ENCODE results near the gene MT4.
"Not testable (repeated sequence)": the region's sequence is repeated elsewhere in the genome, so short reads cannot be mapped to it uniquely, and the experiment has no call there.

The MT4 gene

DNA sequence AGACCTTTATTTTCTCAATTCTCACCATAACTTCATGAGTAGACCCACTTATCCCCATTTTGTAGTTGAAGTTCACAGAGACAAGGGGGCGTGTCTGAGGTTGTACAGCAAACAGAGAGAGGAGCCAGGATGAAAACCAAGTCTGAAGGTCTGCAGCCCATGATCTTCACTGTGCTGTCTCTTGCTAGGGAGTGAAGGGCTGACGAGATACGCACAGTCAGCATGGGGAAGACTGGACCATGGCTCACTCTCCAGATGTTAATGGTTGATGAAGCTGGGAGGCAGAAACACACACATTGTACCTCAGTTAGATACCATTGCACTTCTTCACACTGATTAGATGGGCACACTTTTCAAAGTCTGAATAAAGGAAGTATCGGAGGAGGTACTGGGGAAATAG, 5.8 kb upstream of the MT4 start:
- no peak for DNase-seq (ENCODE audit: low spot score)

DNA sequence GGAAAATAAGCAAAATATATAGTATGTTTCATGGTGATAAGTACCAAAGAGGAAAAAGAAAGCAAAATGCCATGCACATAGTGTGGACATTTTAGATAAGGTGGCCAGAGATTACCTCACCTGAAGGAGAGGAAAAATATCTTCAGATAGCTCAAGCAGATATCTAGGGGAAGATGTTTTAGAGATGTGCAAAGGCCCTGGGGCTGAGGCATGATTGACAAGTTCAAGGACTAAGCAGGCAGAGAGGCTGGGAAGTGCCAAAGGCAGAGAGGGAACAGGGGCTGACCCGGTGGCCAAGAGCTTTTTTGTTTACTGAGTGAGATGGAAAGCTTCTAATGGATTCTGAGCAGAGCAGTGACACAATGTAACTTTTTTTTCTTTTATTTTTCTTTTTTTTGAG, 4.4 kb upstream of the MT4 start:
- no peak for DNase-seq (ENCODE audit: low spot score)

DNA sequence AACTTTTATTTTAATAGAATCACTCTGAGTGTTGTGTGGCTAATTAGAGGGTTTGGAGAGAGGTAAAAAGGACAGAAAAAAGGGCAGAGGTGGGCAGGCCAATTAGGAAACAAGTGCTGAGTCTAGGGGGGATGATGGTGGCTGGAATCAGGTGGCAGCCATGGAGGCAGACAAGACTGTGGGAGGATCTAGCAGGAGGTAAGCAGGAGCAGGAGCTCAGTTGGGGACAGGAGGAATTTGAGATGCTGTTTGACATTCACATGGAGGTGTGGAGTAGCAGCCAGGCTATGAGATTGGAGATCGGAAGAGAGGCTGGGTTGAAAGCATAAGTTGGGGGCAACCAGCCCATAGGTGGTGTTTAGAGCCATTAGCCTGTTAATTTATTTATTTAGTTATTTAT, 3.7 kb upstream of the MT4 start:
- DNase-seq (ENCODE audit: low spot score) = no peak

DNA sequence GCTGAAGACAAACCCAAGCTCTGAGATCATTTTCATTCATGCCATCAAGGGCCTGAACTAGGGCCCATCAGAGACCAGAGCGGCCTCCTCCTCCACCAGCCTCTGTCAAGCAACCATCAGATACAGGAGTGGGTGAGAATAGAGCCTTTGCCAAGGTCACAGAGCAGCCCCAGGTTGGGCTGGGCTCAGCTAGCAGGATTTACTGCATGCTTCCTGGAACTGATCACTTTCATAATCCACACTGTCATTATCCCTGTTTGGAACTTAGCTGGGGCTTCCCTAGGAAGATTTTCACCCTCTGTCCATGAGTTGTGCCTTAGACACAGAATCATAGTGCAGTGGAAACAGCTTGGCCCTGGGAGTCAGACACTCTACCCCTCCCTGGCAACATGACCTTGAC, 5.1 kb downstream of the MT4 start:
- no peak for DNase-seq (ENCODE audit: low spot score)

DNA sequence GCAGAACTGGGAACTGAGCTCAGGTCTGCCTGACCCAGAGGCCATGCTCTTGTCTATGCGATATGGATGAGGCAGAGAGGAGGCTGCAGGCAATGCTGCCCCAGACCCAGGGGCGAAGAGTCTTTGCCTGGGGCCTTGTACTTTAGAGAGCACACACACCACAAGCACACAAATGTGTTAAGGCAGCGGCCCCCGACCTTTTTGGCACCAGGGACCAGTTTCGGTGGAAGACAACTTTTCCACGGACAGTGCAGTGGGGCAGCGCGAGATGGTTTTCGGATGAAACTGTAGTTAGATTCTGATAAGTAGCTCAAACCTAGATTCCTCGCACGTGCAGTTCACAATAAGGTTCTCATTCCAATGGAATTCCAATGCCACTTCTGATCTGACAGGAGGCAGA, 6.7 kb downstream of the MT4 start:
- no peak for DNase-seq (ENCODE audit: low spot score)

DNA sequence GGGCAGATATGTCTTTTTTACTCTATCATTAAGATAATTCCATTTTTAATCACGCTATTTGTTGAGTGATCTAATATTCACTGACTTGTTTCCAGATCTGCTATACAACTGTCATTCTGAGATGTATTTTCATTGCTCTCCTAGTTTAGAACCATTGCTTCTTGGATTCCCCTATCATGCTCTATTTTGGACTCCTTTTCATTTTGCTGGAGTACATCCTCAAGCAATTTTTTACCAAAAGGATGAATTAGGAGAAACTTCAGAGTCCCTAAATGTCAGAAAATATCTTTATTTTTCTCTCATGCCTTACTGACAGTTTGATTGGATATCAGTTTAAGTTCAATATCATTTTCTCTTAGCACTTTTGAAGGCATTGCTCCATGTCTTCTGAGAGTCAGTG, 9.8 kb downstream of the MT4 start:
- DNase-seq (ENCODE audit: low spot score) = no peak

DNA sequence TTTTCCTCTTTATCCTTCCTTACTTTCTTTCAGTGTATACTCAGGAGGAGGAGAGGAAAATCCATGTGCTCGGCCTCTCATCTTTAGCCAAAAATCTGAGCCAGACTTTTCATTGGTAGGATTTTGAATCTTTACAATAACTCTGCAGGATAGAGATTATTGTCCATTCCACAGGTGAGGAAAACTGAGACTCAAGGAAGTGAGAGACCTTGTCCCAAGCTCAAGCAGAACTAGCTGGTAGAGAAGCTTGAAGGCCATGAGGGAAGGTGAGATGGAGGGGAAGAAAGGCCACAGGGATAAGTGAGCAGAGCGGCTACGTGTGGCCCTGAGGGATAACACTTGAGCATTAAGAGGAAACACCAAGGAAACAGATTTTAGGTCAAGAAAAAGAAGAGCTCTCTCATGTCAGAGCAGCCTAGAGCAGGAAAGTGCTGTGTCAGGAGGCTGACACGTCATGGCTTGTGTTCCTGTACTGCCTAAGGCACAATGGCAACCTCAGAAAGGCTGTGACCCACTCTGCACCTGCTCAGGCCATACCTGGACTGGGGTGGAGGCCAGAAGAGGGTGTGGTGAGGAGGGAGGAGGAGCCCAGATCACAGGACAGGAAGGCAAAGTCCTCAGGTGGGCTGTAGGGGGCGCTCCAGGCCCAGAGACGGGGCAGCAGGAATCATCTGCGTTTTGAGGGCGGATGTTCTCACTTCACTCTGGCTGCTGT, 11.9 kb downstream of the MT4 start:
- DNase-seq (ENCODE audit: low spot score) = peak; percentile 86

DNA sequence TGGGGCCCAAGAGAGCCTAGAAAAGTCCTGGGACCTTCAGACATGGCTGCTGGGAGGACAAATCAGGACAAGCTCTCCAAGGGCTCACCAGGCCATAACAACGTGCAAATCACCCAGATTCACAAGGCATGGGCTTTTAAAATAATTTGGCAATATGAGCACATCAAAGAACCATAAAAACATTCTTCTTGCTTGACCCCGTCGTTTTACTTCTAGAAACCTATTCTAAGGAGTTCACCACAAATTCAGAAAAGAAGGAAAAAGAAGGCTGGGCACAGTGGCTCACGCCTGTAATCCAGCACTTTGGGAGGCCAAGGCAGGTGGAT, 12.4 kb downstream of the MT4 start:
- no peak for DNase-seq (ENCODE audit: low spot score)

DNA sequence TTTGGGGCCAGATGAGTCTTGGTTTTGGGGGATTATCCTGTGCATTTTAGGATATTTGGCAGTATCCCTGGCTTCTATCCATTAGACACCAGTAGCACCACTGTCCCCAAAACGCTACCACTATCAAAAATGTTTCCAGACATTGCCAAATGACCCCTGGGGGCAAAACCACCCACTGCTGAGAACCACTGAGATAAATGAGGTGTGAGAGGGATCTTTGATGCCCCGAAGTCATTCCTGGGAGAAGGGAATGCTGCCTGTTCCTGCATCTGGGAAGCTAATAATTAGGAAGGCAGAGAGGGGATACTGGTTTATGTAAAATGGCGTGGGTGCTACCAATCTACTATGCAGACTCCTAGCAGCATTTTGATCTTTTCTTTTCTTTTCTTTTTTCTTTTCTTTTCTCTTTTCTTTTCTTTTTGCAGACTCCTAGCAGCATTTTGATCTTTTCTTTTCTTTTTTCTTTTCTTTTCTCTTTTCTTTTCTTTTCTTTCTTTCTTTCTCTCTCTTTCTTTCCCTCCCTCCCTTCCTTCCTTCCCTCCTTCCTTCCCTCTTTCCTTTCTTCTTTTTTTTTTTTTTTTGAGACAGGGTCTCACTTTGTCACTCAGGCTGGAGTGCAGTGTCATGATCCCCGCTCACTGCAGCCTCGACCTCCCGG, 15.6 kb downstream of the MT4 start:
- no peak for DNase-seq (ENCODE audit: low spot score)

DNA sequence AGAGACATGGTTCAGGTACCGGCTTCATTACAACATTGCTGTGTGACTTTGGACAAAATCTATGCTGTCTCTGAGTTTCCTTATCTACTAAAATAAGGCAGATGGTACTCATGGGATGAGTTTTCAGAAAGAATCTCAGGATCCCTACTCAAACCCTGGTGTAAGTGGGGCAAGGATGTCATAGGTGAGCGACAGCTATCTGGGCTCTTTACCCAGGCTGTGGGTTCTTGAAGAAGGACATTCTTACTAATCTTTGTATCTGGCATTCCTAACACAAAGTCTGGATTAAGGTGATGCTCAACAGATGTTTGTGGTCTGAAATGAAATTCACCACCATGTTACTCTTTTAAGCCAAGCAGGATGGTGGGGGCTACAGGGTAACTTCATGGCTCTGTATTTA, 18.0 kb downstream of the MT4 start:
- DNase-seq (ENCODE audit: low spot score) = not testable (repeated sequence)

DNA sequence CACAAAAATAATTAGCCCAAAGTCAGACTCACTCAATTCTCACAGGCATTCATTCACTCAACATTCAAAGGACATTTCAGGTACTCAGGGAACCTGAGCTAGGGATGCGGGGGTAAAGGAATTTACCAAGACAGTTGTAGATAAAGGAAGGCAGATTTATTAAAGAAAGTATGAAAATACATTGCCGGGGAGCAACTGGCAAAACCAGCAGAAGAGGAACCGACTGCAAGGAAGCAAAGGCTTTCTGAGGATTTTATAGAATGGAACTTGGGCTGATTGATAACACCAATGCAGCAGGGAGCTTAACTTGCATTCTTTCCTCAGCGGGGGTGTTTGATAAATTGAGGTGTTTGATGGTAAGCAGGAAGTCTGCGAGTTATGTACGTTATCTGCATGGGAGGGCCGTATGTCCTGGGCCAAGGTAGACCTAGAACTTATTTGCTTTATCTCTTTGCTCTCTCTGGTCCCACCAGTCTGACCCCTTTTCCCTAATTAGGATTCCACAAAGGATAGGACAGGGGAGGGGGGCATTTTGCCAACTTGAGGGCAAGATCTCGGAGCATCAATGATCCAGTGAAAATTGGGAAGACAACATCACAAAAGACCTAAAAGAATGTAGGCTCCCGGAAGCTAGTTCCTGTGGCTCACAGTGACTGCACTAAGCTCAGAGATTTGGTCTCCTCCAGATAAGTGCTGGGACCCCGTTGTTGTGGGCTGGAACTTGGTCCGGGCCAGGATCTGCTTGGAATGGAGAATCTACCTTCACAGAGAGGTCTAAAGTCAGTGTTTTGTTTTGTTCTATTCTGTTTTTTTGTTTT, 18.7 kb downstream of the MT4 start:
- DNase-seq (ENCODE audit: low spot score) = no peak

DNA sequence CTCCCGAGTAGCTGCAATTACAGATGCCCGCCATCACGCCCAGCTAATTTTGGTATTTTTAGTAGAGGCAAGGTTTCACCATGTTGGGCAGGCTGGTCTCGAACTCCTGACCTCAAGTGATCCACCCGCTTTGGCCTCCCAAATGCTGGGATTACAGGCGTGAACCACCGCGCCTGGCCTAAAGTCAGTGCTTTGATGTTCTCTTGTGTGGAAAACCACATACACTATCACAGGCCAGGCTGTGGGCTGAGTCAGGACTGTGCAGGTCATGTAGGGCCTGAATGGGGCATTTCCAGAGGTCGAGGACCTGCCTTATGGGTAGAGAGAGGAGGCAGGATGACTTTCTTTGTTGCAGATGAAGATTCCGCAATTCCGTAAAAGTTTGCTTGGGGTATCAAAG, 19.4 kb downstream of the MT4 start:
- DNase-seq (ENCODE audit: low spot score) = no peak

DNA sequence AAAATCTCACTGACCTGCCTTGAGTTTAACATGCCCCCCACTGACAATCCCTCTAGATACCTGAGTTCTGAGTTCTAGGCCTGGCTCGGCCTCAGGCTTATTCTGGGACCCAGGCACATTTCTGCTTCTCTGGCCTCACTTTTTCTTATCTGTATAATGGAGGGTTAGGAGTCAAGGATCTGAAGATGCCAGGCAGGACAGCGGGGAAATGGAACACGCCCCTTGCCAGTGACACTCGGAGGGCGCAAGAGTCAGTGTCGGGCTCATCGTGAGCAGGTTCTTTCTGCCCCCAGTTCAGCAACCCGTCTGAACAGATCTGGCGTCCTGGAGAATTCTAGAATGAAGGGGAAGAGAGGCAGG, 23.9 kb downstream of the MT4 start:
- no peak for DNase-seq (ENCODE audit: low spot score)

DNA sequence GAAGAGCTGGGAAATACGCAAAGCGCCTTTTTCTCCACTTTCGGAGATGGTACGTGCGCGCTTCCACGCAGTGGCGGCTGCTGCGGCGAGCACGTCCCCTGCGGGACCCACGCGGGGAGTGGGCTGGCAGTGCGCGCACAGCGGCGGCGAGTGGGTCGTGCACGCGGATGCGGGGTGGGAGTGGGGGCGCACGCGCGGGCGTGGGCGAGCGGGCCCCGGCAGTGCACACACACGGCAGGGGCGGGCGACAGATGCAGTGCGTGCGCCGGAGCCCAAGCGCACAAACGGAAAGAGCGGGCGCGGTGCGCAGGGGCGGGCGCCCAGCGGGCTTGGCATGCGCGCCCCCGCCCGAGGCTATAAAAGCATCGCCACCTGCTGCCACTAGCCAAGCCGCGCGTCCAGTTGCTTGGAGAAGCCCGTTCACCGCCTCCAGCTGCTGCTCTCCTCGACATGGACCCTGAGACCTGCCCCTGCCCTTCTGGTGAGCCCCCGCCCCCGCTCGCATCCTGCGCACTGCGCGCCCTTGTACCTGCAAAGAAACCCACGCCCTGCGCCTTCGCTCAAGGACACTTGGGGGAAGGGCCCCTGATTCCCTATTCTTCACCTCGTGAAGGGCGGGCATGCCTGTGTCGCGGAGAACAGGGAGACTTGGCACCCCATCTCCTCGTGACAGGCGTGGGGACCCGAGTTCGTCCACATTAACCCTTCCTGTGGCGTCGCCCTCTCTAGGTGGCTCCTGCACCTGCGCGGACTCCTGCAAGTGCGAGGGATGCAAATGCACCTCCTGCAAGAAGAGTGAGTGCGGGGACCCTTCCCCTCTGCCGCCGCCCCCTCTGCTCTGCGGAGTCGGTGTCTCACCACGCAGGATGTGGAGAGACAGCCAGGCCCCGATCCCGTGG, 24.5 kb downstream of the MT4 start, which contains the start of gene MT3:
MT3 (plus strand) TSS at position 388 of the 899 bp plus-strand sequence; CDS start at position 451, 63 bp downstream.
- DNase-seq (ENCODE audit: low spot score) = no peak

DNA sequence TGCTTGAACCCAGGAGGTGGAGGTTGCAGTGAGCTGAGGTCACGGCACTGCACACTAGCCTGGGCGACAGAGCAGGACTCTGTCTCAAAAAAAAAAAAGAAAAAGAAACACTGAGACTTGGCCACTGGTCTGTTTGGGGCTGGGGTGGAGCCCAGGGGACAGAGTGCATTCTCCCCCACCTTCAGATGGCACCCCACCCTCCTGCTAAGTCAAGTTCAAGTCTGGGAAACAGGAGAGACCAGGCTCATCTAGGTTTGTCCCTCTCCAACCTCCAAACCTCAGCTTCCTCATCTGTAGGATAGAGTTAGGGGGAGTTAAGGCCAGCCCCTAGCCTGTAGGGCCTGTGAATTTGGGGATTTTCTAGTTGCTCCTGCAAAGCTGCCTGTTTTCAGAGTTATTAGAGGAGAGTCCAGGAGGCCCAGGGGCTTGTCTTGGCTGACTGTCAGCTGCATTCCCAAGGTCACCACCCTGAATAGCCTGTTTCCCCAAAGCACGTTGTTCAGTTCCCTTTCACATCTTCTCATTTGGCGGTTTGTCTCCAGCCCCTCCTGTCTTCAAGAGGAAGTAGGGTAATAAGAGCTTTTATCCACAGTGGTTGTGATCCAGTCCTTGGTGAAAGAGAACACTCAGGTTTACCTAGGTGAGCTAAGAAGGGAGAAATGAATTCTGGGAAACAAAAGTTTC, 26.6 kb downstream of the MT4 start:
- DNase-seq (ENCODE audit: low spot score) = no peak

DNA sequence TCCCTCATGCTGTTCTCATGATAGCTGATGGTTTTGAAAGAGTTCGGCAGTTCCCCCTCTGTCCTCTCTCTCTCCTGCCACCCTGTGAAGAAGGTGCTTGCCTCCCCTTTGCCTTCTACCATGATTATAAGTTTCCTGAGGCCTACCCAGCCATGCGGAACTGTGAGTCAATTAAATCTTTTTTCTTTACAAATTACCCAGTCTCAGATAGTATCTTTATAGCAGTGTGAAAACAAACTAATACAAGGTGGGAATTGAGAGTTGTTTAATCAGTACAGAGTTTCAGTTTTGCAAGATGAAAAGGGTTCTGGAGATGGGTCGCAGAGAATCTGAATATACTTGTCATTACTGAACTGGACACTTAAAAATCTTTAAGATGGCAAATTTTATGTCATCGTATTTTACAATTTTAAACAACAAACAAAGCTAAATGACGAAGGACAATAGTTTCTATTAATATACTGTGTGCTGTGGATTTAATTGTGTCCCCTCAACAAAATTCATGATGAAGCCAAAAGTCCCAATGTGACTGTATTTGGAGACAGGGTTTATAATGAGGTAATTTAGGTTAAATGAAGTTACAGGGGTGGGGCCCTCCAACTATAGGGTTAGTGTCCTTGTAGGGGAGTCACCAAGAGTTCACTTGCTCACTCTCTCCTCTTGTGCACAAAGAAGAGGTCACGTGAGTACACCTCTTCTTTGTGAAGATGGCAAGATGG, 28.9 kb downstream of the MT4 start:
- DNase-seq (ENCODE audit: low spot score) = no peak

DNA sequence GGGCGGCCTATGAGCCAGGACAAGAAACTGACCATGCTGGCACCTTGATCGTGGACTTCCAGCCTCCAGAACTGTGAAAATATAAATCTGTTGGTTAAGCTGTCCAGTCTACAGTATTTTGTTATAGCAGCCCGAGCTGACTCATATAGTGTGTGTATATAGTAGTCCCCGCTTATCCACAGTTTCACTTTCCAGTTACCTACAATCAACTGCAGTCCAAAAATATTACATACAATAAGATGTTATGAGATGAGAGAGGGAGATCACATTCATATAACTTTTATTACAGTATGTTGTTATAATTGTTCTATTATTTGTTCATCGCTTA, 29.4 kb downstream of the MT4 start:
- DNase-seq (ENCODE audit: low spot score) = no peak

DNA sequence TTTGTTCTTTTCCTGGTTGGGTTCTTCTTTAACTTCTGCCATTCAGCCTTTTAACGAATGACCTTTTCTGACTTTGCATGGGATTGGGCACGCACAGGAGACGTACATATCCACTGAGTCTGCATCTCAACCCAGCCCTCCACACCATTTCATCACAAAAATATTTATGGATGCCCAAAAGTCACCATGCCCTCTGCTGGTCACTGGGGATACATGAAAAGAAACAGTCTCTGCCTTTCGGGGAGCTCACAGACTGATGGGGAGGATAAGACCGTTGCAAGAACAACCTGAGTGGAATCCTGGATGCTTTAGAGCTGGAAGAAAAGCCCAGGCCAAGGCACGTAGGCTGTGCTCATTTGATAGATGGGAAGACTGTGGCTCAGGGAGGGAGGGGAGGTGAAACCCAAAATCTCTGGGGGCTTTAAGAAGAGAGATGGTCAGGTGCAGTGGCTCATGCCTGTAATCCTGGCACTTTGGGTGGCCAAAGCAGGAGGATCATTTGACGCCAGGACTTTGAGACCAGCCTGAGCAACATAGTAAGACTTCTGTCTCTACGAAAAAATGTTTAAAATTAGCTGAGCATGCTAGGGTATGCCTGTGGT, 35.6 kb downstream of the MT4 start:
- DNase-seq (ENCODE audit: low spot score) = peak; percentile 48

DNA sequence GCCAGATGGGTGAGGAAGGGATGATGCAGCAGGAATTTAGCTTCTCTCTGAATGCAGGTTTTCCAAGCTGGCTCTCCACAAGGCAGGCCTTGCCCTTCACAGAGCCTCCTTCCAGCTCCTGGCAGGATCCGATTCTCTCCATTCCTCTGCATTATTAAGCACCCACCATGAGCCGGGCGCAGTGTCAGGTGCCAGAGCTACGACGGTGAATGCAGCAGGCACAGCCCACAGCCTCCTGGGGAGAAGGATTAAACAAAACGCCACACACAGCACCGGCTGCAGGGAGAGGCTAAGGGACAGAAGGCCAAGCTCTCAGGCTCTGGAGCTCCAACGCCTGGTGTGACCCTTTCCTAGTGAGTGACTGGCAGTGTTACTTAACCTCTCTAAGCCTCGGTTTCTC, 36.5 kb downstream of the MT4 start:
- no peak for DNase-seq (ENCODE audit: low spot score)

DNA sequence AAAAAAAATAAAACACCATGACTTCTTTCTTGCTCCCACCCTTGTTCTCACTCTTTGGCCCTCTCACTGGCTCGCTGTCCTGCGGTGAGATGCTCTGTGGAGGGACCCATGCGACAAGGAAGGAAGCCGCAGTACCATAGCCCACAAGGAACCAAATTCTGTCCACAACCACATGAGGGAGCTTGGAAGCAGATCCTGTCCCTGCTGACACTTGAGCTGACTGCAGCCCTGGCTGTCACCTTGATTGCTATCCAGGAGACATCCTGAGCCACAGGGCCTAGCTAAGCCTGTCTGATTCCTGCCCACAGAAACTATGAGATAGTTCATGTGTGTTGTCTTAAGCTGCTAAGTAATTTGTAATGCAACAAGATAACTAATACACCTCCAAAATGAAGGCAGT, 38.7 kb downstream of the MT4 start:
- DNase-seq (ENCODE audit: low spot score) = no peak

DNA sequence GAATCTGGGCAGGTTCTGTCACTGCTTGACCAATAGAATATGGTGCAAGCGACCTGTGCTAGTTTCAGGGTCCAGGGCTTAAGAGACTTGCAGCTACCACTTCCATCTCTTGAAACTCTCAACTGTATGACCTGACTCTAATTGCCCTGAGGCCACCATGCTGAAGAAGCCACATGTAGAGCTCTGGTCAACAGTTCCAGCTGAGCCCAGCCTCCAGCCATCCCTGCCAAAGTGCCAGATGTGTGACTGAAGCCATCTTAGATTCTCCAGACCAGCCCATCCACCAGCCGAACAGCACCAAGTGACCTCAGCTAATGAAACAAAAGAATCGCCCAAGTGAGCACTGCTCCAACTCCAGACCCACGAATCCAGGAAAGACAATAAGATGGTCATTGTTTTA, 40.1 kb downstream of the MT4 start:
- no peak for DNase-seq (ENCODE audit: low spot score)

Data from CD4-positive, alpha-beta T cell treated with Interleukin-15 for 4 hours (primary cell).